Measurements from ENCODE around the gene CTSA.

Gene CTSA

DNA sequence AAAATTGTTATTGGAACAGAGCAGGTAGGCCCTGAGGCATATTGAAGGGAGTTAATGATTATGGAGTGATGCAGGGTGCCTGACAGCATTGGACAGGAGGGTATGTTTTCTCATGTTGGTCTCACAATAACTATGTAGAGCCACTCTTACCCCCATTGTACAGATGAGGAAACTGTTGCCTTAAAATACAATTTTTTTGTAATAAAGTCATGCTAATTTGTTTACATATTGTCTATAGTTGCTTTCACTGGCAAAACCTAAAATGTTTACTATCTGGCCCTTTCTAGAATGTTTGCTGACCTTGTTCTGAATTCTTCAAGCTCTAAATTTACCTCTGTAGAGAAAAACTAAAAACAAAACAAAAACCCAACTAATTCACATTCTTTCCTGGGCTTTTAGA is 39.6 kb upstream of the CTSA start:
- TF ChIP-seq POLR2AphosphoS5 (IDR thresholded peaks at IDR 0.05; ENCODE audit: low read depth, low read length) (no peak), TAF1 (IDR thresholded peaks at IDR 0.05; ENCODE audit: borderline replicate concordance, insufficient read depth, low read length) (no peak), FOXP2 (optimal IDR thresholded peaks at IDR 0.05; ENCODE audit: borderline replicate concordance, extremely low read depth, extremely low read length, insufficient read depth) (no peak), SIN3A (IDR thresholded peaks at IDR 0.05; ENCODE audit: borderline replicate concordance, insufficient read depth, low read length) (no peak)
- TF ChIP-seq, protein P1, sequence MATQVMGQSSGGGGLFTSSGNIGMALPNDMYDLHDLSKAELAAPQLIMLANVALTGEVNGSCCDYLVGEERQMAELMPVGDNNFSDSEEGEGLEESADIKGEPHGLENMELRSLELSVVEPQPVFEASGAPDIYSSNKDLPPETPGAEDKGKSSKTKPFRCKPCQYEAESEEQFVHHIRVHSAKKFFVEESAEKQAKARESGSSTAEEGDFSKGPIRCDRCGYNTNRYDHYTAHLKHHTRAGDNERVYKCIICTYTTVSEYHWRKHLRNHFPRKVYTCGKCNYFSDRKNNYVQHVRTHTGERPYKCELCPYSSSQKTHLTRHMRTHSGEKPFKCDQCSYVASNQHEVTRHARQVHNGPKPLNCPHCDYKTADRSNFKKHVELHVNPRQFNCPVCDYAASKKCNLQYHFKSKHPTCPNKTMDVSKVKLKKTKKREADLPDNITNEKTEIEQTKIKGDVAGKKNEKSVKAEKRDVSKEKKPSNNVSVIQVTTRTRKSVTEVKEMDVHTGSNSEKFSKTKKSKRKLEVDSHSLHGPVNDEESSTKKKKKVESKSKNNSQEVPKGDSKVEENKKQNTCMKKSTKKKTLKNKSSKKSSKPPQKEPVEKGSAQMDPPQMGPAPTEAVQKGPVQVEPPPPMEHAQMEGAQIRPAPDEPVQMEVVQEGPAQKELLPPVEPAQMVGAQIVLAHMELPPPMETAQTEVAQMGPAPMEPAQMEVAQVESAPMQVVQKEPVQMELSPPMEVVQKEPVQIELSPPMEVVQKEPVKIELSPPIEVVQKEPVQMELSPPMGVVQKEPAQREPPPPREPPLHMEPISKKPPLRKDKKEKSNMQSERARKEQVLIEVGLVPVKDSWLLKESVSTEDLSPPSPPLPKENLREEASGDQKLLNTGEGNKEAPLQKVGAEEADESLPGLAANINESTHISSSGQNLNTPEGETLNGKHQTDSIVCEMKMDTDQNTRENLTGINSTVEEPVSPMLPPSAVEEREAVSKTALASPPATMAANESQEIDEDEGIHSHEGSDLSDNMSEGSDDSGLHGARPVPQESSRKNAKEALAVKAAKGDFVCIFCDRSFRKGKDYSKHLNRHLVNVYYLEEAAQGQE (IDR thresholded peaks at IDR 0.05; ENCODE audit: insufficient read depth in 1 of 2, low read depth in 2 of 2, low read length in 2 of 2) = no peak

DNA sequence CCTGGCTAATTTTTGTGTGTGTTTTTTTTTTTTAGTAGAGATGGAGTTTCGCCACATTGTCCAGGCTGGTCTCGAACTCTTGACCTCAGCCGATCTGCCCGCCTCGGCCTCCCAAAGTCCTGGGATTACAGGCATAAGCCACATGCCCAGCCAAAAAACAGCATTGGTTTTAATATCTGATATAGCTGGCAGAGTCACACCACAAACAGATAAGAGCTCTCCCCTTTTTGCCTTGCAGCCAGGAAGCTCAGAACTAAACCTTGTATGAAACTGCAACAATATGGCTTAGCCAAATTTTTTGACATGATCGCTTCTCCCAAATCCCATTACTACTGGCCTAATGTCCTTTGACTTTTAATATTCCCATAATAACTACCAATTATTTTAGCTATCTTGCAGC is 38.8 kb upstream of the CTSA start:
- TF ChIP-seq POLR2AphosphoS5 (IDR thresholded peaks at IDR 0.05; ENCODE audit: low read depth, low read length) = no peak
- no peak for TF ChIP-seq TAF1 (IDR thresholded peaks at IDR 0.05; ENCODE audit: borderline replicate concordance, insufficient read depth, low read length)
- TF ChIP-seq, protein P1 (IDR thresholded peaks at IDR 0.05; ENCODE audit: insufficient read depth in 1 of 2, low read depth in 2 of 2, low read length in 2 of 2) = no peak
- TF ChIP-seq FOXP2 (optimal IDR thresholded peaks at IDR 0.05; ENCODE audit: borderline replicate concordance, extremely low read depth, extremely low read length, insufficient read depth) = no peak
- TF ChIP-seq SIN3A (IDR thresholded peaks at IDR 0.05; ENCODE audit: borderline replicate concordance, insufficient read depth, low read length) = no peak

DNA sequence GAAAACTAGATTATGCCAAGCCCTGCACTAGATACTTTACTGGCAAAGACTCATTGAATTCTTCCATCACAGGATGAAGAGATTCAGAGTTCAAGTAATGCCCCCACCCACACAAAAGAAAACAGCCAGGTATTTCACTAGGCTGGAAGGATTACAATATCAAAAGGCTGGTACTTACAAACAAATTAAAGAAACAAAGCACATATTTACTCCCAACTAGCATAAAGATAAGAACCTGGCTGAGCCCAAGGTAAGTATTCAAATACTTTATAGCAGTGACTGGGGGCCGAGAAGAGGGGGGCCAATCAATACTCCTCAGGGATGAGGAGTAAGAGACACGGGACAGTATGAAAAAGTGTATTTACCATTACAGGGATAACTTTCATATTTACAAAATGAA is 37.7 kb upstream of the CTSA start:
- TF ChIP-seq SIN3A (IDR thresholded peaks at IDR 0.05; ENCODE audit: borderline replicate concordance, insufficient read depth, low read length) = no peak
- TF ChIP-seq, protein P1 (IDR thresholded peaks at IDR 0.05; ENCODE audit: insufficient read depth in 1 of 2, low read depth in 2 of 2, low read length in 2 of 2) = no peak

DNA sequence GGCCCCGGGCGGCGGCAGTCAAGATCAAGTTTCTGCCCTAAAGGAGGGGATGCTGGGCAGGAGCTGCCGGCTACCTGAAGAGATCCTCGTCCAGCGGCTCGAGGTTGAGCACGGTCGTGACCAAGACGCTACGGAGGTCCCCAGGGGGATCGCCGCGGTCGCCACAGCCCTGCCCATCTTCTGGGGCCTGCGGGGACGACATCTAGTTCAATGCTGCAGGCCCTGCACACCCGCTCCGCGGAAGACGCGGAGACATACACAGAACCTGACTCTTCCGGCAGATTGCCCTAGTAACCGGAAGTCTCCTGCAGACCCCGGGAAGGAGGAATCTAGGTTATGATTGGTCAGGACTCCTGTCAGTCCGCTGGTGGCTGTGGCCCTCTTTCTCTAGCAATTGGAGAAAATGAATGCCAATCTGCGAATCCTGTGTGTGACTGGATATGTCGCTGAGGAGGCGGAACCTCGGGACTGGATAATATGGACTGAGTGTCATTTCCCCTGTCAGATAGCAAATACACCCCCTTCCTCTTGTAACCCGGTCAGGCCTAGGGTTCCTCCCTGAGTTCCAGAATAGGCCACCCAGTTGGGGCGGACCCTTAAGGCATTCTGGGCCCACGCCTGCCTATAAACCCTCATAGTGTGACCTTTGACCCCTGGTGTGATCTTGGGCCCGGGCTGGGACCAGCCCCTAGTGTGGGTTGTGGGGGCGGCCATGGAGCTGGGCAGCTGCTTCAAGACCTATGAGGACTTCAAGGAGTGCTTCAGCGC is 33.8 kb upstream of the CTSA start, which contains the start of the genes ACOT8 and ZSWIM3:
Gene ACOT8, minus strand, starts transcription at position 279 of the 768 bp plus-strand sequence. Its CDS starts 77 bp downstream, at position 202.
Gene ZSWIM3, plus strand, starts transcription at position 501 of the 768 bp plus-strand sequence. Its CDS starts 212 bp downstream, at position 713.
- TF ChIP-seq SIN3A (IDR thresholded peaks at IDR 0.05; ENCODE audit: borderline replicate concordance, insufficient read depth, low read length) (peak; percentile 96; the same call in 1 of the 2 replicates), TAF1 (IDR thresholded peaks at IDR 0.05; ENCODE audit: borderline replicate concordance, insufficient read depth, low read length) (peak; percentile 97), POLR2AphosphoS5 (IDR thresholded peaks at IDR 0.05; ENCODE audit: low read depth, low read length) (peak; percentile 91), FOXP2 (optimal IDR thresholded peaks at IDR 0.05; ENCODE audit: borderline replicate concordance, extremely low read depth, extremely low read length, insufficient read depth) (no peak)
- TF ChIP-seq, protein P1 (IDR thresholded peaks at IDR 0.05; ENCODE audit: insufficient read depth in 1 of 2, low read depth in 2 of 2, low read length in 2 of 2) = 0 out of 4 replicates have a peak, but pooled peaks of 1 of the 2 experiments have one; percentile 35

Data from PFSK-1 (cell line).